Sigmoid colon (tissue), 4 donors: ENCODE data around the gene TRPM4.

Experiments
- EP300 ChIP-seq, 4 donors: sonication (generic); formaldehyde crosslinking; IDR thresholded peaks; one replicate each; pipeline ENCODE4 v1.6.1; 2017; ENCODE audit warnings: antibody characterized with exemption in 4 of 4
- TF ChIP-seq, protein P1 (sequence below), 4 experiments: fragments of 450-650 bp in 3 of 4; fragments of 200-600 bp in 1 of 4; IDR thresholded peaks; one replicate each; pipeline ENCODE4 v1.5.1; 2016 to 2019; ENCODE audit warnings: antibody characterized with exemption in 4 of 4, mild to moderate bottlenecking in 3 of 4, moderate library complexity in 2 of 4

DNA sequence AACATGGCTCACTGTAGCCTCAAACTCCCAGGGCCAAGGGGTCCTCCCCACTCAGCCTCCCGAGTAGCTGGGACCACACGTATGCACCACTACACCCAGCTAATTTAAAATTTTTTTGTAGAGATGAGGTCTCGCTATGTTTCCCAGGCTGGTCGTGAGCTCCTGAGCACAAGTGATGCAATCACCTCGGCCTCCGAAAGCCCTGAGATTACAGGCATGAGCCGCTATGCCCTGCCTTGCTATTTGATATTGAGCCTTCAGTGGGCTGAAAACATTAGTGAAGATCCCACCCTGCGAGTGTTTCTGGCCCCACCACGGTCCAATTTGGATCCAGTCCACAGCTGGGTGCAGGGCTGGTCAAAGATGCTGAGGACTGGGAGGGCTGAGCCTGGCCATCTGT lies 65.9 kb downstream of the TRPM4 start:
- TF ChIP-seq, protein P1, sequence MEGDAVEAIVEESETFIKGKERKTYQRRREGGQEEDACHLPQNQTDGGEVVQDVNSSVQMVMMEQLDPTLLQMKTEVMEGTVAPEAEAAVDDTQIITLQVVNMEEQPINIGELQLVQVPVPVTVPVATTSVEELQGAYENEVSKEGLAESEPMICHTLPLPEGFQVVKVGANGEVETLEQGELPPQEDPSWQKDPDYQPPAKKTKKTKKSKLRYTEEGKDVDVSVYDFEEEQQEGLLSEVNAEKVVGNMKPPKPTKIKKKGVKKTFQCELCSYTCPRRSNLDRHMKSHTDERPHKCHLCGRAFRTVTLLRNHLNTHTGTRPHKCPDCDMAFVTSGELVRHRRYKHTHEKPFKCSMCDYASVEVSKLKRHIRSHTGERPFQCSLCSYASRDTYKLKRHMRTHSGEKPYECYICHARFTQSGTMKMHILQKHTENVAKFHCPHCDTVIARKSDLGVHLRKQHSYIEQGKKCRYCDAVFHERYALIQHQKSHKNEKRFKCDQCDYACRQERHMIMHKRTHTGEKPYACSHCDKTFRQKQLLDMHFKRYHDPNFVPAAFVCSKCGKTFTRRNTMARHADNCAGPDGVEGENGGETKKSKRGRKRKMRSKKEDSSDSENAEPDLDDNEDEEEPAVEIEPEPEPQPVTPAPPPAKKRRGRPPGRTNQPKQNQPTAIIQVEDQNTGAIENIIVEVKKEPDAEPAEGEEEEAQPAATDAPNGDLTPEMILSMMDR (IDR thresholded peaks at IDR 0.05) = no peak
- TF ChIP-seq EP300 (IDR thresholded peaks at IDR 0.05) = no peak
